Measurements from ENCODE around the gene PRCP.

The PRCP gene

GRCh38 chr11:82810326-82810725, 89.9 kb downstream of the PRCP start:
- H3K4me2 ChIP-seq (ENCODE audit: low read length), result no peak overlapping the region
- no peak overlapping the region for H3K4ac ChIP-seq (ENCODE audit: low read depth, low read length)
- H2AK5ac ChIP-seq (ENCODE audit: low read length), result no peak overlapping the region
- H4K91ac ChIP-seq (ENCODE audit: low read depth, low read length), result no peak overlapping the region
- H3K9me3 ChIP-seq (ENCODE audit: insufficient read depth, low read depth, low read length), result no peaks in the 10 kb centered on the region
- no peak overlapping the region for H4K8ac ChIP-seq (ENCODE audit: low read depth, low read length)
- no peak overlapping the region for H2BK5ac ChIP-seq (ENCODE audit: low read depth, low read length, poor library complexity)
- no peak overlapping the region for H3K4me3 ChIP-seq (ENCODE audit: low read depth, low read length)
- H3K27me3 ChIP-seq (ENCODE audit: insufficient read depth, low read length), result no peaks in the 10 kb centered on the region
- H2BK12ac ChIP-seq (ENCODE audit: low read length), result no peak overlapping the region
- H3K14ac ChIP-seq (ENCODE audit: low read length), result no peak overlapping the region
- no peak overlapping the region for H2AFZ ChIP-seq (ENCODE audit: insufficient read depth, low read length, poor library complexity)
- no peaks in the 10 kb centered on the region for H3K79me1 ChIP-seq (ENCODE audit: low read length)
- no peak overlapping the region for H3K27ac ChIP-seq (ENCODE audit: low read depth, low read length)
- H3K18ac ChIP-seq (ENCODE audit: low read length), result no peak overlapping the region
- H3K9ac ChIP-seq (ENCODE audit: low read length), result no peak overlapping the region
- no peaks in the 10 kb centered on the region for H3K79me2 ChIP-seq (ENCODE audit: control insufficient read depth, insufficient read depth, low read length, poor library complexity)
- H3K4me1 ChIP-seq (ENCODE audit: control insufficient read depth in 1 of 2, insufficient read depth in 2 of 2, low read length in 2 of 2), result no peaks in the 10 kb centered on the region
- no peaks in the 10 kb centered on the region for H3K36me3 ChIP-seq (ENCODE audit: control insufficient read depth in 1 of 2, insufficient read depth in 2 of 2, low read length in 2 of 2)
- H2BK120ac ChIP-seq (ENCODE audit: insufficient read depth, low read length, poor library complexity), result no peak overlapping the region
- no peak overlapping the region for H4K12ac ChIP-seq (ENCODE audit: low read depth, low read length)
- WGBS (ENCODE audit: extremely low coverage, insufficient coverage, insufficient read length), result no CpG with 5 or more reads among the region's 1 CpG
- no peak overlapping the region for H3K23ac ChIP-seq (ENCODE audit: low read length)
- no peak for DNase-seq

- Histone ChIP-seq H2AFZ (ENCODE audit: insufficient read depth, low read length, poor library complexity) (no peak overlapping the region), H3K4me2 (ENCODE audit: low read length) (no peak overlapping the region), H3K27ac (ENCODE audit: low read depth, low read length) (no peak overlapping the region), H4K91ac (ENCODE audit: low read depth, low read length) (no peak overlapping the region), H4K12ac (ENCODE audit: low read depth, low read length) (no peak overlapping the region), H2AK5ac (ENCODE audit: low read length) (no peak overlapping the region), H4K8ac (ENCODE audit: low read depth, low read length) (no peak overlapping the region), H3K23ac (ENCODE audit: low read length) (no peak overlapping the region), H3K4me1 (ENCODE audit: control insufficient read depth in 1 of 2, insufficient read depth in 2 of 2, low read length in 2 of 2) (no peaks in the 10 kb centered on the region), H3K4me3 (ENCODE audit: low read depth, low read length) (no peak overlapping the region), H2BK5ac (ENCODE audit: low read depth, low read length, poor library complexity) (no peak overlapping the region), H3K79me1 (ENCODE audit: low read length) (no peaks in the 10 kb centered on the region), H3K9ac (ENCODE audit: low read length) (no peak overlapping the region), H3K14ac (ENCODE audit: low read length) (no peak overlapping the region), H3K9me3 (ENCODE audit: insufficient read depth, low read depth, low read length) (no peaks in the 10 kb centered on the region), H2BK120ac (ENCODE audit: insufficient read depth, low read length, poor library complexity) (no peak overlapping the region), H3K4ac (ENCODE audit: low read depth, low read length) (no peak overlapping the region), H3K36me3 (ENCODE audit: control insufficient read depth in 1 of 2, insufficient read depth in 2 of 2, low read length in 2 of 2) (no peaks in the 10 kb centered on the region), H3K18ac (ENCODE audit: low read length) (no peak overlapping the region), H2BK12ac (ENCODE audit: low read length) (no peak overlapping the region), H3K27me3 (ENCODE audit: insufficient read depth, low read length) (no peaks in the 10 kb centered on the region), H3K79me2 (ENCODE audit: control insufficient read depth, insufficient read depth, low read length, poor library complexity) (no peaks in the 10 kb centered on the region)
- no CpG with 5 or more reads among the region's 3 CpGs for WGBS (ENCODE audit: extremely low coverage, insufficient coverage, insufficient read length)
- DNase-seq, result no peak
These were observed 92.6 kb downstream of the PRCP start for GRCh38 chr11:82807646-82808045.

- H3K9ac ChIP-seq (ENCODE audit: low read length), result no peak overlapping the region
- H3K27ac ChIP-seq (ENCODE audit: low read depth, low read length), result no peak overlapping the region
- no peak overlapping the region for H3K23ac ChIP-seq (ENCODE audit: low read length)
- no peak overlapping the region for H2AFZ ChIP-seq (ENCODE audit: insufficient read depth, low read length, poor library complexity)
- no peaks in the 10 kb centered on the region for H3K4me1 ChIP-seq (ENCODE audit: control insufficient read depth in 1 of 2, insufficient read depth in 2 of 2, low read length in 2 of 2)
- no peak overlapping the region for H4K8ac ChIP-seq (ENCODE audit: low read depth, low read length)
- no peak for DNase-seq
- H3K4ac ChIP-seq (ENCODE audit: low read depth, low read length), result no peak overlapping the region
- H2BK5ac ChIP-seq (ENCODE audit: low read depth, low read length, poor library complexity), result no peak overlapping the region
- H3K18ac ChIP-seq (ENCODE audit: low read length), result no peak overlapping the region
- no CpG with 5 or more reads among the region's 1 CpG for WGBS (ENCODE audit: extremely low coverage, insufficient coverage, insufficient read length)
- H3K4me2 ChIP-seq (ENCODE audit: low read length), result no peak overlapping the region
- H3K79me2 ChIP-seq (ENCODE audit: control insufficient read depth, insufficient read depth, low read length, poor library complexity), result no peaks in the 10 kb centered on the region
- H3K14ac ChIP-seq (ENCODE audit: low read length), result no peak overlapping the region
- no peak overlapping the region for H2AK5ac ChIP-seq (ENCODE audit: low read length)
- no peak overlapping the region for H3K4me3 ChIP-seq (ENCODE audit: low read depth, low read length)
- no peaks in the 10 kb centered on the region for H3K9me3 ChIP-seq (ENCODE audit: insufficient read depth, low read depth, low read length)
- no peak overlapping the region for H2BK120ac ChIP-seq (ENCODE audit: insufficient read depth, low read length, poor library complexity)
- no peak overlapping the region for H2BK12ac ChIP-seq (ENCODE audit: low read length)
- no peaks in the 10 kb centered on the region for H3K79me1 ChIP-seq (ENCODE audit: low read length)
- H4K12ac ChIP-seq (ENCODE audit: low read depth, low read length), result no peak overlapping the region
- no peak overlapping the region for H4K91ac ChIP-seq (ENCODE audit: low read depth, low read length)
- no peaks in the 10 kb centered on the region for H3K27me3 ChIP-seq (ENCODE audit: insufficient read depth, low read length)
- no peaks in the 10 kb centered on the region for H3K36me3 ChIP-seq (ENCODE audit: control insufficient read depth in 1 of 2, insufficient read depth in 2 of 2, low read length in 2 of 2)
These were observed 97.5 kb downstream of the PRCP start for GRCh38 chr11:82802710-82803109.

GRCh38 chr11:82796998-82797961, 103.0 kb downstream of the PRCP start:
- no peak overlapping the region for H2AFZ ChIP-seq (ENCODE audit: insufficient read depth, low read length, poor library complexity)
- H2BK5ac ChIP-seq (ENCODE audit: low read depth, low read length, poor library complexity), result no peak overlapping the region
- H3K27ac ChIP-seq (ENCODE audit: low read depth, low read length), result no peak overlapping the region
- no peak overlapping the region for H4K12ac ChIP-seq (ENCODE audit: low read depth, low read length)
- no peak overlapping the region for H3K9ac ChIP-seq (ENCODE audit: low read length)
- no peaks in the 10 kb centered on the region for H3K36me3 ChIP-seq (ENCODE audit: control insufficient read depth in 1 of 2, insufficient read depth in 2 of 2, low read length in 2 of 2)
- no peaks in the 10 kb centered on the region for H3K27me3 ChIP-seq (ENCODE audit: insufficient read depth, low read length)
- no CpG with 5 or more reads among the region's 3 CpGs for WGBS (ENCODE audit: extremely low coverage, insufficient coverage, insufficient read length)
- no peak overlapping the region for H3K4me2 ChIP-seq (ENCODE audit: low read length)
- DNase-seq, result no peak
- H3K18ac ChIP-seq (ENCODE audit: low read length), result no peak overlapping the region
- no peak overlapping the region for H3K23ac ChIP-seq (ENCODE audit: low read length)
- no peak overlapping the region for H4K91ac ChIP-seq (ENCODE audit: low read depth, low read length)
- no peaks in the 10 kb centered on the region for H3K79me2 ChIP-seq (ENCODE audit: control insufficient read depth, insufficient read depth, low read length, poor library complexity)
- no peak overlapping the region for H3K14ac ChIP-seq (ENCODE audit: low read length)
- H2AK5ac ChIP-seq (ENCODE audit: low read length), result no peak overlapping the region
- no peaks in the 10 kb centered on the region for H3K4me1 ChIP-seq (ENCODE audit: control insufficient read depth in 1 of 2, insufficient read depth in 2 of 2, low read length in 2 of 2)
- H3K4me3 ChIP-seq (ENCODE audit: low read depth, low read length), result no peak overlapping the region
- H4K8ac ChIP-seq (ENCODE audit: low read depth, low read length), result no peak overlapping the region
- H2BK12ac ChIP-seq (ENCODE audit: low read length), result no peak overlapping the region
- H3K4ac ChIP-seq (ENCODE audit: low read depth, low read length), result no peak overlapping the region
- no peaks in the 10 kb centered on the region for H3K79me1 ChIP-seq (ENCODE audit: low read length)
- no peaks in the 10 kb centered on the region for H3K9me3 ChIP-seq (ENCODE audit: insufficient read depth, low read depth, low read length)
- no peak overlapping the region for H2BK120ac ChIP-seq (ENCODE audit: insufficient read depth, low read length, poor library complexity)

All from trophoblast cell (in vitro differentiated cells and primary cell).